ENCODE measurements around the gene ARSG. TPM values are rescaled to one million over a fixed set of nuclear protein-coding genes. Genes with fewer than 3 reads are reported as not detected.
A peak's percentile ranks its signal among the peaks of the same experiment; 100 is the strongest.
"Not testable (repeated sequence)": the region's sequence is repeated elsewhere in the genome, so short reads cannot be mapped to it uniquely, and the experiment has no call there.

The ARSG gene
- total RNA-seq, 1 donor from 2014 or later: 2.7 TPM

DNA sequence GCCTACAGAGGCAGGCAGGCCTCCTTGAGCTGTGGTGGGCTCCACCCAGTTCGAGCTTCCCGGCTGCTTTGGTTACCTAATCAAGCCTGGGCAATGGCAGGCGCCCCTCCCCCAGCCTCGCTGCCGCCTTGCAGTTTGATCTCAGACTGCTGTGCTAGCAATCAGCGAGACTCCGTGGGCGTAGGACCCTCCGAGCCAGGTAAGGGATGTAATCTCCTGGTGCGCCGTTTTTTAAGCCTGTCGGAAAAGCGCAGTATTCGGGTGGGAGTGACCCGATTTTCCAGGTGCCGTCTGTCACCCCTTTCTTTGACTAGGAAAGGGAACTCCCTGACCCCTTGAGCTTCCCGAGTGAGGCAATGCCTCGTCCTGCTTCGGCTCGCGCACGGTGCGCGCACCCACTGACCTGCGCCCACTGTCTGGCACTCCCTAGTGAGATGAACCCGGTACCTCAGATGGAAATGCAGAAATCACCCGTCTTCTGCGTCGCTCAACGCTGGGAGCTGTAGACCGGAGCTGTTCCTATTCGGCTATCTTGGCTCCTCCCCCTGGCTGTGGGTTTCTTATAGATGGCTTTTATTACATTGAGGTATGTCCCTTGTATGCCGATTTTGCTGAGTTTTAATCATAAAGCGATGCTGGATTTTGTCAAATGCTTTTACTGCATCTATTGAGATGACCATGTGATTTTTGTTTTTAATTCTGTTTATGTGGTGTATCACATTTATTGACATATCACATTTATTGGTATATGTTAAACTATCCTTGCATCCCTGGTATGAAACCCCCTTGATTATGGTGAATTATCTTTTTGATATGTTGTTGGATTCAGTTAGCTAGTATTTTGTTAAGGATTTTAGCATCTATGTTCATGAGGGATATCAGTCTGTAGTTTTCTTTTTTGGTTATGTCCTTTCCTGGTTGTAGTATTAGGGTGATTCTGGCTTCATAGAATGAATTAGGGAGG is 122.6 kb downstream of the ARSG start:
- intact Hi-C loops (cut with DNase I): not testable (repeated sequence)
- DNase-seq (ENCODE audit: low spot score): peak; percentile 75

DNA sequence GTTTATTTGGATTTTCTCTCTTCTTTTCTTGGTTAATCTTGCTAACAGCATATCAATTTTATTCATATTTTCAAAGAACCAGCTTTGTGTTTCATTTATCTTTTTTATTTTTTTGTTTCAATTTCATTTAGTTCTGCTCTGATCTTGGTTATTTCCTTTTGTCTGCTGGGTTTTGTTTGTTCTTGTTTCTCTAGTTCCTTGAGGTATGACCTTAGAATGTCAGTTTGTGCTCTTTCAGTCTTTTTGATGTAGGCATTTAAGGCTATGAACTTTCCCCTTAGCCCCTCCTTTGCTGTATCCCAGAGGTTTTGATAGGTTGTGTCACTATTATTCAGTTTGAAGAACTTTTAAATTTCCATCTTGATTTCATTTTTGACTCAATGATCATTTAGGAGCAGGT is 123.6 kb downstream of the ARSG start:
- intact Hi-C loops (cut with DNase I); DNase-seq (ENCODE audit: low spot score): not testable (repeated sequence)

DNA sequence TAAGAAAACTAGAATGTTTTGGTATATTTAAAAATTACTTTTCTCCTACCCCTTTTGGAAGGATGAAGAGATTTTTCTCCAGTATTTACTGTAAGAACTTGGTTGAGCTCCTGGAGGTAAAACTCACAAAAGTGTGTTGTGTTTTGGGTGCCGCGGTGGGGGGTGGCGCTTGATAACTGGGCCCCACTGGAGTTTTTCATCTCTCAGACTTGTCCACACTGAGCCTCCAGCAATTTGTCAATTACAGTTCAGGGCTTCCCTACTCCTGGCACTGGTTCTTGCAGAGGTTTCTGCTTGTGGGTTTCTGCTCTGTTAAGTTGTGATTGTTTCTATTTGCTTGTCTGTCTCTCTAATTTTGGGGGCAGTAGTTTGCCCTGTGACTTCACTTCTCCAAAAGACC is 126.0 kb downstream of the ARSG start:
- intact Hi-C loops (cut with DNase I): no loop called here
- DNase-seq (ENCODE audit: low spot score): no peak

DNA sequence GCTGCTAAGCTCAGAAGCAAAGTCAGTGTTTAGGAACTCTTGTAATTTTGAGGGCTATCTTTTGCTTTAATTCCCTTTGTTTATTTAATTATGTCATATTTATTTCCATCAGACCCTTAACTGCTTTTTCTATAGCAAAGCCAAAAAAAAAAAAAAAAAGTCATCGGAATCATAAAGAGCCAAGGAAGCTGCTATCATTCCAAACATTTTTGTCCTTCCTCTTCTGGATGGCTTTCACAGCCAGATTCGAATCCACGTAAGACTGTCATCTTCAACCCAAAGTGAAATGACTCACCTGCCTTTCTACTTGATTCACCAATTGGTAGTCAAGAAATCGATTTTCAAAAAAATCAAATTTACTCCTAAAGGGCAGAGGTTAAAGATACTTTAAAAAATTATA is 127.6 kb downstream of the ARSG start:
- intact Hi-C loops (cut with DNase I): no loop called here
- DNase-seq (ENCODE audit: low spot score): no peak

DNA sequence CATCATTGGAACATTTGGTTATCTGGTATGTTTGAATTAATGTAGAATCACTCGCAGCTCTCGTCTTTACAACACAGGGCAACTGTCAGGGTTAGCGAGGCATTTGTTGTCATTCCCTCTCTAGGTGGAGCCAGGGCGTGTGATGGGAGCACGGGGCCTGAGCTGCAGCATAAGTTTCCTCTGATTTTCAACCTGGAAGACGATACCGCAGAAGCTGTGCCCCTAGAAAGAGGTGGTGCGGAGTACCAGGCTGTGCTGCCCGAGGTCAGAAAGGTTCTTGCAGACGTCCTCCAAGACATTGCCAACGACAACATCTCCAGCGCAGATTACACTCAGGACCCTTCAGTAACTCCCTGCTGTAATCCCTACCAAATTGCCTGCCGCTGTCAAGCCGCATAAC is 128.8 kb downstream of the ARSG start:
- intact Hi-C loops (cut with DNase I): no loop called here
- DNase-seq (ENCODE audit: low spot score): no peak

DNA sequence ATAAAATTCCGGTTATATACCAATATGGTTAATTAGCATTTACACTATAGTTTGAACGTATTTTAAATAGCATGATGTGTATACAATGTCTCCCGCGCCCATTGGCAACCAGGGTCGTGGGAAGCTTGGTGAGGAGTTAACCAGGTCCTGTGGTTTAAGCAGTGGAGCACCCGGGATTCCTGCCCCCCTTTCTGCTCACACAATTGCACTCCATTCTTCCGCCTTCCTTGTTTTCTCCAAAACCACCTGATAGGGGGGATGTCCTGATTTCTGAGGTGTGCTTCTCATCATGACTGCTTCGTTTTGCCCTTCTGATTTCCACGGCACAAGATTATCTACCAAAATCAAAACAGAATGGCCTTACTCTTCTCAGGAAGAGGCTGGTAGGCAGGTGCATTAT is 130.2 kb downstream of the ARSG start:
- intact Hi-C loops (cut with DNase I): no loop called here

DNA sequence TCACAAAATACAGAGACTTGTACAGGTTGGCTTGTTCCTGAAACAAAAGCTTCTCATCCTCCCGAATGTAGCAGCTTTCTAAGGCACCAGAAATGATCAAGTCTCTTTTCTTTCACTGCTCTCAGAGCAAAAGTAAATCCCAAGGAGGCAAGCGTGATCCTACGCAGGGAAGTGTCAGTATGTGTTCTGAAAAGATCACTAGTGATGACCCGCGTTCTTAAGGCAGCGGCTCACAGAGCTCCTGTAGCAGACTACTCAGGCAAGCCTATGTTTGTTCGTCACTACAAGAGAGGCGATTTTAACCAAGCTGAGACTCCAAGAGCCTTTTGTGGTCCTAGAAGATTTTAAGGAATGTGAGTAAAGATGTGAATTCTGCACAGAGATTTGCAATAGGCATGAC is 131.5 kb downstream of the ARSG start:
- no peak for DNase-seq (ENCODE audit: low spot score)
- intact Hi-C loops (cut with DNase I): no loop called here

More for the DNA sequence above, 130.2 kb downstream of the ARSG start:
- DNase-seq (ENCODE audit: low spot score): no peak

DNA sequence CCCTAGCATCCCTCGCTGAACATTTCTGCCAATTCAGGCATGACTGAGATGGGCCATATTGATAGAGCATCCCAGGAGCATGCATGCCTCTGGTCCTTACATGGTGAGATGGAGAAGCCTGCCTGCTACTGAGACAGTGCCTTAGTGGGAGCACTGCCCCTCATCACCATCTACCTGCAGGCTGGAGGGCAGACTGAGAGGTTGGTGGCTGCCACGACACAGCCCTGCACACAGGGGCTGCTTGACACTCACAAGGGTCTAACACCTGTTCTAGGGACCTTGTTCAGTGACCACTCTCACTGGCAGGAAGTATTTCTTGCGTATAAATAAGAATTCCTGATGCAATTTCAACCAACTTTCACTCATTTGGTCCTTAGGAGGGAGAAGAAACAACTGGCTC is 132.0 kb downstream of the ARSG start:
- intact Hi-C loops (cut with DNase I): no loop called here
- DNase-seq (ENCODE audit: low spot score): no peak

DNA sequence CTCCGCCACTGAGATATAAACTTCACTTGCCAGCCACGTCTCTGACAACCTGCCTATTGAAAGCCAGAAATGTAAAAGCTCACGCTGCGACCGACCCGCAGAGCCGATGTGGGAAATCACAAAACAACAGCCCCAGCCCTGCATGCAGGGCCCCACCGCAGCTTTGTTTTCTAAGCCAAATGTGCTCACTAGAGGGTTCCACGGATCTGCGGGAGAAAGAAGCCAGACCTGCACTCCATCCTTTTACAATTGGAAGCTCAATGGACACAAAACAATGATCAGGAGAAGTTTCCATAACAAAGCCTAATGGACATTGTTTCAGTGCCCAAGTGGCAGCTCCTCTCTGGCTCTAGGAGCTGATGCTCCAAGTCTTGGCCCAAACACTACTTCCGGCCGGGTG is 132.9 kb downstream of the ARSG start:
- intact Hi-C loops (cut with DNase I): no loop called here
- DNase-seq (ENCODE audit: low spot score): no peak

DNA sequence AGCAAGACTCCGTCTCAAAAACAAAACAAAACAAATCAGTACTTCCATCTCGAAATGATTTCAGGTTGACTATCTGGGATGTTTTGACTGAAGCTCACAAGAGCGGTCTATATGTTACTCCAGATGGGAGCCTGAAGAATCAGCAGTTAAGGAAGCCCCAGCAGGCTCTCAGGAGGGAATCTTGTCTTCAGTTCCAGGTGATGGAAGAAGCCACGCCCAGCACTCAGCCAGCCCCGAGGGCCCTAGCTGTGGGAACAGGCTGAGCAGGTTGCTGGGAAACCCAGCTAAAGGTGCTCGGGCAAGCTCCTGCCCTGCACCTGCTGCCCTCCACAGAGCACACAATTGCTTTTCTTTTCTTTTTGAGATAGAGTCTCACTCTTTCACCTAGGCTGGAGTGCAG is 133.6 kb downstream of the ARSG start:
- intact Hi-C loops (cut with DNase I): no loop called here
- no peak for DNase-seq (ENCODE audit: low spot score)

DNA sequence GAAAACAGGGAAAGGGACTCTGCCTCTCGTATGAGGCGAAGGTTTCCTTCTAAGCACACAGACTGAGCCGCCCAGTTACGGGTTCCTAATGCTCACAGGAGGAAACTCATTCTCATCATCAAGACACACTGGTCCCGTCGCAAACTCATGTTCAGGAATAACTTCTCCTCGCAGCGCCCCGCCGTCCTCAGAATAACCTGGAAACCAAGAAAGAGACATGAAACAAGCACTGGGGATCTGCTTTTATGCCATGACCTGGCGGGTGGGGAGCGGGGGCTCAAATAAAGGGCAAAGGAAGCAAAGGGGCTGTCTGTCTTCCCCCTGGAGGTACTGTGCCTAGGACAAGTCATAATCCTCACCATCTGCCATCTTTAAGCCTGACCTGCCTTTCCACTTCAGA is 134.7 kb downstream of the ARSG start:
- intact Hi-C loops (cut with DNase I): no loop called here
- no peak for DNase-seq (ENCODE audit: low spot score)

DNA sequence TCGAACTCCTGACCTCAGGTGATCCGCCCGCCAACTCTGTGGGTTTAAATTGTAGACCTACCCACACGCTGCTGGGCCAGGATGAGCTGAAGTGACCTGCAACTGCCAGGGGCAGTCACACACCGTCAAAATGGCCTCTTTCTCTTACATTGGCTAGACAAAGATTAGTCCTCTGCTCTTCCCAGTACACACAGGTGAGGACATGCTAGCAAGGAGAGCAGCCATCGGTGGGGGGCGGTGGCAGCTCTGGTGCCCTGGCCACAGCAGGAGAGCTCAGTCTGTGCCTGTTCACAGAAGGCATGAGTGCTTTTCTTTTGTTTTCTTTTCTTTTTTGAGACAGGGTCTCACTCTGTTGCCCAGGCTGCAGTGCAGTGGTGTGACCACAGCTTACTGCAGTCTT is 136.3 kb downstream of the ARSG start:
- intact Hi-C loops (cut with DNase I): no loop called here
- no peak for DNase-seq (ENCODE audit: low spot score)

DNA sequence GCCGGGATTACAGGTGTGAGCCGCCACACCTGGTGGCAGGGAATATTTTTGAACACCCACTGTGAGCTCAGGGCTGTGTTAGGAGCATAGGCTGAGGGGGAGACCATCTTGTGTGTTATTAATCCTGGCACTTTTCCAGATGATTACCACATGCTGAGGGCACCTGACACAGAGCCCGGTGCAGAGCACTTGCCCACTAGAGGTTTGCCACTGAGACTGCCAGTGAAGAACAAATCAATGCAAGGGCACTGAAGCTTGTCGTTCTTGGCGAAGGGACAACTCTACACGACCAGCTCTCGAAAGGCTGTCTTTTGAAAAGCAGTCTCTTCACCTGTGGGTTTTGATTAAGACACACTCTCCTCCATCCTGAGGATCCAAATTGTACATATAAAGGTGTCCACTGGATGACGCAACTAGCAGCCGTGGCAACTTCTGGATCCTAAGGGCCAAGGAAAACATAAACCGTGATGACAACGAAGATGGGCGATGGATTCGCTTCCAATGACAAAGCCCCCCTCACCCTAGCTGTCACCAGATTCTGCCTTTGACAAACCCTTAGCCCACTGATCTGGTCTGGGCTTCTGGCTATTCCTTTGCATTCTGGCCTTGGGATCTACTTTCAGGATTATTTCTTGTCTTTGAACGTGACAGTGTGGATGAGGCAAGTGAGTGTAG is 137.3 kb downstream of the ARSG start:
- intact Hi-C loops (cut with DNase I): no loop called here
- DNase-seq (ENCODE audit: low spot score): no peak

DNA sequence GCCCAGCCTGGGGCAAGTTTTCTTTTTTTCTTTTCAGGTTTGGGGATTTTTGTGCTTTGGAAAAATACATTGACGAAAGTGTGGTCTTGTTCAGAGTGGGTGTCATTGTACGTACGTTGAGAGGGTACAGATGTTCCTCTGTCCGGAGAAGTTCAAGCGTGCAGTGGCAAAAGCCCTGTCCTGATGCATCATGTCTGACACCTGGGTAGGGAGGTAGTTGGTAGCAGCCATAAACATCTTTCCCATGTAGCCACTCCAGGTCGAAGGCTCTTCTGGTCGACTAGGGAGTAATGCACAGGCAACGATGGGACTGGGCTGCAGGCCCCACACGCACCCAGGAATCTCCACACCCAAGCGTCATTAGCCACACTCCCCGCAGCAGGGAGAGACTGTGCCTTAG is 138.6 kb downstream of the ARSG start:
- no peak for DNase-seq (ENCODE audit: low spot score)
- intact Hi-C loops (cut with DNase I): loop anchor here (10.0 kb wide), 1 partner anchor 255 kb away; no protein-coding TSS in a partner anchor

DNA sequence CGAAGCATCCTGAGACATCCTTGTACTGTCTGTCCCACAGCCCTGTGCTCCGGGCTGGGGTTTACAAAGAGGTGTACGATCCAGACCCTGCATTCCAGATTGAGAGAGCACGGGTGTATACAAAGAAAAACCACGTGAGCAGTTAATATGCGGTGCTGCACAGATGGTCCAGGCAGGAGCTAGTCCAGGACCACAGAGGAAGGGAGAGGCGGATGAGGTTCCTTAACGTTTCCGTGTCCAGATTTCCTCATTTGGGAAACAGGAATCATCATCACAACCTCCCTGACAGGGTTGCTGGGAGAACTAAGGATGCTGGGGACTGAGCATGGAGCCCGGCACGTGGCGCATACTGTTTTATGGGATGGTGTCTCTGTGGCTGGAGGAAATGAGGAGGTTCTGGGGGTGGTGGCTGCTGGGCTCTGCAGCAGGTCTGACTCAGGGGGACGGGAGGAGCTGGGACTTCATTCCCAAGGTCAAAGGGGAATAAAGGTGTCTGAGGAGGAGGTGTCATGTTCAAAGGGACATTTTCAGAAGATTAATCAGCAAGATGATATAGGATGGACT is 139.8 kb downstream of the ARSG start:
- intact Hi-C loops (cut with DNase I): loop anchor here (10.0 kb wide), 1 partner anchor 256 kb away; no protein-coding TSS in a partner anchor
- no peak for DNase-seq (ENCODE audit: low spot score)

DNA sequence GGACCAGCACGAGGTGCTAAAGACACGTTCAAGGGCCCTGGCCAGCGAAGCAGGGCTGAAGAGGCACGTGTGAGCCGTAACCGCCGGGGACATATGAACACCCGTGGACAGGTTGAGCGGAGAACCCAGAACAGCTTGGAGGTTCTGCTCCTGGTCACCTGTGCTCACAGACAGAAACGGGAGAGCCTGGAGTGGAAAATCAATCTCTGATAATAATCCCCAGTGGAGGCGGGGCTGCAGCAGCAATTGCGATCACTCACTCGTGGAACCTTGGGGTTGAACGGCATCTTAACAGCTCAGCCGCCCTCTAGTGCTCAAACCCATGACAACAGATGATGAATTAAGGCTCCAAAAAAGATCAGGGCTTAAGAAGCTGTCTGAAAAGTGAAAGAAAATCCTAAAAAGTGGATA is 140.4 kb downstream of the ARSG start:
- intact Hi-C loops (cut with DNase I): loop anchor here (10.0 kb wide), 1 partner anchor 257 kb away; no protein-coding TSS in a partner anchor

DNA sequence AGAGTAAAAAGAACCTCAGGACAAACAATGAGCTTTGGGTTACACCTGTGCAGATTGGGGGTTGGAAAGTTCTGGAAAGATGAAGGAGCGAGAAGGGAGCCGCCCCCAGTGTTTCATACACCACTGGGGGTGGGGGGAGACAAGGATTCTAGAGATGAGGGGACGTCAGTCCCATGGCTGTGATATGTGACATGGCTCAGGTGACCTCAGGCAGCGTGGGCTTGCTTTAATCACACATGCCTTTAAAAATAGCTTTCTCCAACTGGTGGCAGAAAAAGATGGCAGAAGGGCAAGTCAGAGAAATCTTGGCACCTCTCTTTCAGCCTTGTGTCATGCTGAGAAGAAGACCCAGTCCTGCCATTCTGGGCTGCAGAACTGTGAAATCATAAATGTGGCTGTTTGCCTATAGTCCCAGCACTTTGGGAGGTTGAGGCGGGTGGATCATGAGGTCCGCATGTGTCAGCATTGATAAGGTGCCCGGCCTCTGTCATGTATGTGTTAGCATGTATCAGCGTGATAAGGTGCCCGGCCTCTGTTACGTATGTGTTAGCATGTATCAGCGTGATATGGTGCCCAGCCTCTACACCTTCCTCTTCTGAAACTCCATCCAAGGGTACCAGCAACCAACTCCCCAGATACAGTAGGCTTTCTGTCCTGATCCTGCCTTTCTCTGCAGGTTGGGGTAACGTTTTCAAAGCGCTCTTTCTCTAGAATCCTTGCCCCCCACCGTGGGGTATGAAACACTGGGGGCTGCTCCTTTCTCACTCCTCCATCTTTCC is 141.0 kb downstream of the ARSG start:
- intact Hi-C loops (cut with DNase I): loop anchor here (10.0 kb wide), 1 partner anchor 257 kb away; no protein-coding TSS in a partner anchor
- peak; percentile 67 for DNase-seq (ENCODE audit: low spot score)

More for the DNA sequence above, 140.4 kb downstream of the ARSG start:
- no peak for DNase-seq (ENCODE audit: low spot score)

DNA sequence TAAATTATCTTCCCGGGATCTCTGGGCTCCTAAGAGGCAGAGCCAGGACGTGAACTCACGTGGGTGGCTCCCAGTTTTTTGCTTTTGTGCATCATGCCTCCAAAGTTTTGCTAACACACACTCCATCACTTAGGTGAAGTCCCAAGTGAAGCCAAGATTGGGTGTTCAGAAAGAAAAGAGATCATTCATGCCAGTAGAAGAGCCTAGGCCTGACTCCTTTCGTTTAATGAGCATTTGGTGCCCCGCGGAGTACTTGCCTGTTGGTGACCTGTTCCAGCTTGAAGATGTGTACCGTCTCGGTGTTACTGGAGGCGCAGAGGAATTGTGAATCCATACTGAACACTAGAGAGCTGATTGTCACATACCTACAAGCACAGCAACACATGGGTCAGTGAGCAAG is 141.9 kb downstream of the ARSG start:
- intact Hi-C loops (cut with DNase I): loop anchor here (10.0 kb wide), 1 partner anchor 258 kb away; no protein-coding TSS in a partner anchor
- no peak for DNase-seq (ENCODE audit: low spot score)

DNA sequence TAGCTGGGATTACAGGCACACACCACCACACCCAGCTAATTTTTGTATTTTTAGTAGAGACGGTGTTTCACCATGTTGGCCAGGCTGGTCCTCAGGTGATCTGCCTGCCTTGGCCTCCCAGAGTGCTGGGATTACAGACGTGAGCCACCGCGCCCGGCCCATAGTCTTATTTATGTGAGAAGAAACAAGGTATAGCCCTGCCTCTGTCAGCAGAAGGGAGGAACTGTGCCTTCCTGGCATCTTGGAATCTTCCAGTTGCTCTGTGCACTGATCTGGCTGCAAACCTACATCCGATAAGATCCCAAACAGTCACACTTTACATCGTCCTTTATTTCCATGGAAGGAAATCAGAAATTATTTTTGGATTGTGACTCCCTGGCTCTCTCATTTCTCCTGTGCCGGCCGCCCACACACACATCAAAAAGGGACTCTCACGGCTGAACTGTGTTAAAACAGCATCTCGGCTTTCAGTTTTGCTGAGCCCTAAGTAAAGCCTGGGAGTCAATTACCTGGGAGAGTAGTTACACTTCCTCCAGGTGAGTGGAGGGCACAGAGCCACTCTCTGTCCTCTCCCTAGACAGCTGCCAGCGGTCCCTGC is 142.7 kb downstream of the ARSG start:
- intact Hi-C loops (cut with DNase I): loop anchor here (10.0 kb wide), 1 partner anchor 259 kb away; no protein-coding TSS in a partner anchor
- DNase-seq (ENCODE audit: low spot score): no peak

All from cardiac septum (tissue), 1 donor.